Astrocyte (in vitro differentiated cells and primary cell): ENCODE data around the gene SLC9A5.

Source experiments
- CTCF ChIP-seq: IDR thresholded peaks from 2 replicates; pipeline ENCODE4 v1.5.1; 2011; ENCODE audit warnings: low read depth, mild to moderate bottlenecking, inconsistent platforms, low read length, moderate library complexity; ENCODE audit not compliant: insufficient read depth
- EZH2 ChIP-seq: IDR thresholded peaks from 2 replicates; pipeline ENCODE4 v1.6.1; 2012; ENCODE audit warnings: mild to moderate bottlenecking, low read length, inconsistent platforms; ENCODE audit not compliant: insufficient read depth

- TF ChIP-seq CTCF = no peak
- TF ChIP-seq EZH2 = no peak
Measured at GRCh38 chr16:67304020-67304419, 55.2 kb downstream of the SLC9A5 start.
